ENCODE results near the gene ZNF121.

ZNF121 gene

DNA sequence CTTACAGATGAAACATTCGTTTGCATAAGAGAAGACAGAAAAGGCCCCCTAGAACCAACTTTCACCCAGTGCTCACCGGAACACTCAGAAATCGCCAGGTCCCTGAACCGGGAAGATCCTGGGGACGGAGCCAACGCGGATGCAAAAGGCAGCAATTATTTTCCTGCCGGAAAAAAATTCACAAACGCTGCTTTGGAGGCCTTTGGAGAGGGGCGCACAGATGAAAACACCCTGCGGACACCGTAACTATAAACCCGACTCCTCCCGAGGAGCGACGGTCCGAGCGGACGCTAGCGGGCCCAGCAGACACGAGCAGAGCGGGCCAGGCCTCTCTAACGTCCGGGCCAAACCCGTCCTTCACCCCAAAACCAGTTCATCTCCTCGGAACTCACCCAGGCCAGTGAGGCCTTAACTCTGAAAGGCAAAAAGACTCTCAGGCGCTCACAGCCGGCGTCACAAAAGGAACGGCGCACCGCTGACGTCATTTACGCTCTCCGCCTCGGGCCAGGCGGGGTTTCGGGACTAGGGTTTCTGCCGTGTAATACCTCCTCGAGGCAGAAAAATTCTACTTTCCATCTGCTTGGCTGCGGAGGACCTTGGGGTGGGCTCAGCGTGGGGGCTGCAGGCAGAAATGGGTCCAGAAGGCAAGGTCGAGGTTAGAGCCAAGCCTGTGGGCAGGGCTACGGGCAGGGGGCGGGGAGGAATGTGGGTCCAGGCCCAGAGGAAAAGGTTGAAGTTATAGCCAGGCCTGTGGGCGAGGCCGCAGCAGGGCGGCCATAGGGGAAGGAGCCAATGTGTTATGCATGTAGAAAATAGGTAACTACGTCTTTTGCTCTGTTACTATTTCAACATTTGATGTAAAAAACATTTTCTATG lies 45.9 kb downstream of the ZNF121 start, which contains the start of gene ZNF426:
Gene ZNF426, minus strand, starts transcription at position 463 of the 876 bp plus-strand sequence. CDS start 2,413 bp downstream, outside the sequence.
- TF ChIP-seq MYC (IDR thresholded peaks at IDR 0.05; ENCODE audit: low read depth, low read length) (peak; percentile 94), POLR2A (IDR thresholded peaks at IDR 0.05; ENCODE audit: extremely low read depth, insufficient read length) (peak; percentile 93)
- TF ChIP-seq, protein P1, sequence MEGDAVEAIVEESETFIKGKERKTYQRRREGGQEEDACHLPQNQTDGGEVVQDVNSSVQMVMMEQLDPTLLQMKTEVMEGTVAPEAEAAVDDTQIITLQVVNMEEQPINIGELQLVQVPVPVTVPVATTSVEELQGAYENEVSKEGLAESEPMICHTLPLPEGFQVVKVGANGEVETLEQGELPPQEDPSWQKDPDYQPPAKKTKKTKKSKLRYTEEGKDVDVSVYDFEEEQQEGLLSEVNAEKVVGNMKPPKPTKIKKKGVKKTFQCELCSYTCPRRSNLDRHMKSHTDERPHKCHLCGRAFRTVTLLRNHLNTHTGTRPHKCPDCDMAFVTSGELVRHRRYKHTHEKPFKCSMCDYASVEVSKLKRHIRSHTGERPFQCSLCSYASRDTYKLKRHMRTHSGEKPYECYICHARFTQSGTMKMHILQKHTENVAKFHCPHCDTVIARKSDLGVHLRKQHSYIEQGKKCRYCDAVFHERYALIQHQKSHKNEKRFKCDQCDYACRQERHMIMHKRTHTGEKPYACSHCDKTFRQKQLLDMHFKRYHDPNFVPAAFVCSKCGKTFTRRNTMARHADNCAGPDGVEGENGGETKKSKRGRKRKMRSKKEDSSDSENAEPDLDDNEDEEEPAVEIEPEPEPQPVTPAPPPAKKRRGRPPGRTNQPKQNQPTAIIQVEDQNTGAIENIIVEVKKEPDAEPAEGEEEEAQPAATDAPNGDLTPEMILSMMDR (IDR thresholded peaks at IDR 0.05; ENCODE audit: low read depth, low read length) = no peak
- TF ChIP-seq, protein P2, sequence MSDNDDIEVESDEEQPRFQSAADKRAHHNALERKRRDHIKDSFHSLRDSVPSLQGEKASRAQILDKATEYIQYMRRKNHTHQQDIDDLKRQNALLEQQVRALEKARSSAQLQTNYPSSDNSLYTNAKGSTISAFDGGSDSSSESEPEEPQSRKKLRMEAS (IDR thresholded peaks at IDR 0.05; ENCODE audit: low read depth, low read length) = peak; percentile 90
- DNase-seq (ENCODE audit: low read depth) = peak; percentile 98
- H3K4me3 ChIP-seq (ENCODE audit: low read depth, low read length) = peak within 1 kb of the TSS; percentile 77

DNA sequence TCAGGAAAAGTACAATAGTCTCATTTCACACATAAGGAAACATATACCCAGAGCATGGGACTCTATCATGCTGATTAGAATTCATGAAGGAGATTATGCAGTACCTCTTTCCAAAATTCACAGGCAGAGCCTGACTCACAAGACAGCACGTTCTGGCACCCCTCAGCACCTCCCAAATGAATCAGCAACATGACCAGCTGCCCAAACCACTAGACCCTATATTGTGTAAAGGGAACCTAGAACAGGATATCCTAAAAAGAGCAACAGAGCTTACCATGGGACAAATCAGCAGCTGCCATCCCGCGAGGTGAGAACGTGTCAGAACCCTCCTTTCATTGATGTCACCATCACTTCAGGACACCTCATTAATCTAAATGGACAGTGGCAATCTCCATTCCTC lies 48.4 kb downstream of the ZNF121 start:
- TF ChIP-seq, protein P1 (IDR thresholded peaks at IDR 0.05; ENCODE audit: low read depth, low read length) = no peak
- TF ChIP-seq, protein P2 (IDR thresholded peaks at IDR 0.05; ENCODE audit: low read depth, low read length) = no peak
- no peak for TF ChIP-seq MYC (IDR thresholded peaks at IDR 0.05; ENCODE audit: low read depth, low read length)
- no peak for TF ChIP-seq POLR2A (IDR thresholded peaks at IDR 0.05; ENCODE audit: extremely low read depth, insufficient read length)
- H3K4me3 ChIP-seq (ENCODE audit: low read depth, low read length) = no peak overlapping the region
- peak; percentile 41 for DNase-seq (ENCODE audit: low read depth)

- no peak overlapping the region for H3K4me3 ChIP-seq (ENCODE audit: low read depth, low read length)
- TF ChIP-seq MYC (IDR thresholded peaks at IDR 0.05; ENCODE audit: low read depth, low read length) = no peak
- TF ChIP-seq, protein P2 (IDR thresholded peaks at IDR 0.05; ENCODE audit: low read depth, low read length) = no peak
- TF ChIP-seq, protein P1 (IDR thresholded peaks at IDR 0.05; ENCODE audit: low read depth, low read length) = no peak
- TF ChIP-seq POLR2A (IDR thresholded peaks at IDR 0.05; ENCODE audit: extremely low read depth, insufficient read length) = no peak
- no peak for DNase-seq (ENCODE audit: low read depth)
Measured at GRCh38 chr19:9531933-9532332, 52.4 kb downstream of the ZNF121 start.

DNA sequence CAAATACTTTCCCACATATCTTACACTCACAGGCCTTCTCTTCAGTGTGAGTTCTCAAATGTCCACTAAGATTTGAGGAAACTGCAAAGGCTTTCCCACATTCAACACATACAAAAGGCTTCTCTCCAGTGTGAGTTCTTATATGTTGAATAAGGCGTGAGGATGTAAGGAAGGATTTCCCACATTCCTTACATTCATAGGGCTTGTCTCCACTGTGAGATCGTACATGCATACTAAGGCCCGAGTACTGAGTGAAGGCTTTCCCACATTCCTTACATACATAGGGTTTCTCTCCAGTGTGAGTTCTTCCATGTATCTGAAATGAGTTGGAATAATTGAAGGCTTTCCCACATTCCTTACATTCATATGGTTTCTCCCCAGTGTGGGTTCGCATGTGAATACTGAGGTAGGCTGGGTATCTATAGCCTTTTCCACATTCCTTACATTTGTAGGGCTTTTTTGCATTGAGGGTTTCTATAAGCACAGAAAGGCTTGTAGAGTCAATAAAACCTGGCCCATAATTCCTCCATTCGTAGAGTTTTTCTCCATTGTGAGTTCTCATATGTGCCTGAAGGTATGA lies 55.5 kb downstream of the ZNF121 start:
- peak; percentile 41 for DNase-seq (ENCODE audit: low read depth)
- no peak overlapping the region for H3K4me3 ChIP-seq (ENCODE audit: low read depth, low read length)
- TF ChIP-seq, protein P1 (IDR thresholded peaks at IDR 0.05; ENCODE audit: low read depth, low read length) = no peak

GRCh38 chr19:9523885-9524474 lies 60.3 kb downstream of the ZNF121 start:
- TF ChIP-seq, protein P2 (IDR thresholded peaks at IDR 0.05; ENCODE audit: low read depth, low read length) = no peak
- TF ChIP-seq MYC (IDR thresholded peaks at IDR 0.05; ENCODE audit: low read depth, low read length) = no peak
- no peak for TF ChIP-seq POLR2A (IDR thresholded peaks at IDR 0.05; ENCODE audit: extremely low read depth, insufficient read length)
- TF ChIP-seq, protein P1 (IDR thresholded peaks at IDR 0.05; ENCODE audit: low read depth, low read length) = no peak
- no peak for DNase-seq (ENCODE audit: low read depth)

More at GRCh38 chr19:9523885-9524474, 60.3 kb downstream of the ZNF121 start:
- H3K4me3 ChIP-seq (ENCODE audit: low read depth, low read length) = no peak overlapping the region

Data from NB4 (cell line).